Erythroblast (primary cell): ENCODE data around the gene BCAR3.

Experiments used
- GATA1 ChIP-seq: IDR thresholded peaks from 2 replicates; pipeline ENCODE4 v1.6.1; 2011; ENCODE audit warnings: low read depth, mild to moderate bottlenecking, control low read depth, low read length, moderate library complexity
- POLR2A ChIP-seq: IDR thresholded peaks from 2 replicates; pipeline ENCODE4 v1.6.1; 2011; ENCODE audit warnings: mild to moderate bottlenecking, low read length

- TF ChIP-seq POLR2A (no peak), GATA1 (no peak)
These were observed 115.4 kb downstream of the BCAR3 start for GRCh38 chr1:93566227-93566626.
